Activated naive CD4-positive, alpha-beta T cell treated with anti-CD3 and anti-CD28 coated beads, Interleukin-2, amount 50 U/mL, for 72 hours (primary cell): ENCODE data around the gene BTBD19. TPM values are rescaled to one million over a fixed set of nuclear protein-coding genes. Genes with fewer than 3 reads are reported as not detected.
"Not testable (repeated sequence)": the region's sequence is repeated elsewhere in the genome, so short reads cannot be mapped to it uniquely, and the experiment has no call there.

Experiments
- ATAC-seq, 2 donors: fragments of 150-1000 bp; cut with Tn5 transposase; 2 replicates each; pipeline ENCODE4 v1.10.0; 2021; ENCODE audit warnings: mild to moderate bottlenecking in 2 of 2, moderate library complexity in 2 of 2
- DNase-seq, 2 donors: peaks; one replicate each; pipeline ENCODE4 v3.0.0; 2021 to 2022; ENCODE audit warnings: low spot score in 2 of 2
- H3K27ac Mint-ChIP-seq, 2 donors: one replicate each; pipeline ENCODE4 v1.8.0; 2022; ENCODE audit warnings: mild to moderate bottlenecking in 2 of 2, mixed read lengths in 2 of 2
- H3K36me3 Mint-ChIP-seq, 2 donors: one replicate each; pipeline ENCODE4 v1.8.0; 2022; ENCODE audit warnings: mixed read lengths in 2 of 2
- H3K9me3 Mint-ChIP-seq, 2 donors: one replicate each; pipeline ENCODE4 v1.8.0; 2022; ENCODE audit warnings: mixed read lengths in 2 of 2
- total RNA-seq, 2 donors: library from RNA; stranded (reverse); gene quantifications; one replicate each; pipeline ENCODE4 v1.2.3, GENCODE V29; 2022

BTBD19 gene
- total RNA-seq, result 10 to 100 TPM in 1 of 2 donors, 1 to 10 TPM in 1; 9.7 to 16.7 TPM

GRCh38 chr1:44808063-44808937 is at the start of gene BTBD19:
BTBD19 (plus strand) TSS chr1:44808523; CDS start chr1:44808821, 298 bp downstream.
- Mint-ChIP-seq H3K9me3 (no peaks in the 10 kb centered on the region), H3K36me3 (peaks cover 16 to 32% of the 10 kb centered on the region in 2 donors), H3K27ac (peak within 1 kb of the TSS; percentile 97 to 99)
- DNase-seq (peak in 1 of 2 donors; percentile 65), ATAC-seq (peak; percentile 39 to 66)

GRCh38 chr1:44759077-44759476 is 49.2 kb upstream of the BTBD19 start:
- ATAC-seq (no peak), DNase-seq (no peak)
- H3K27ac Mint-ChIP-seq, result no peak overlapping the region
- H3K9me3 Mint-ChIP-seq, result no peaks in the 10 kb centered on the region
- peaks cover 39 to 47% of the 10 kb centered on the region in 2 donors for H3K36me3 Mint-ChIP-seq

GRCh38 chr1:44760876-44761275 is 47.4 kb upstream of the BTBD19 start:
- H3K36me3 Mint-ChIP-seq, result peaks cover 34 to 42% of the 10 kb centered on the region in 2 donors
- no peak for DNase-seq

DNA sequence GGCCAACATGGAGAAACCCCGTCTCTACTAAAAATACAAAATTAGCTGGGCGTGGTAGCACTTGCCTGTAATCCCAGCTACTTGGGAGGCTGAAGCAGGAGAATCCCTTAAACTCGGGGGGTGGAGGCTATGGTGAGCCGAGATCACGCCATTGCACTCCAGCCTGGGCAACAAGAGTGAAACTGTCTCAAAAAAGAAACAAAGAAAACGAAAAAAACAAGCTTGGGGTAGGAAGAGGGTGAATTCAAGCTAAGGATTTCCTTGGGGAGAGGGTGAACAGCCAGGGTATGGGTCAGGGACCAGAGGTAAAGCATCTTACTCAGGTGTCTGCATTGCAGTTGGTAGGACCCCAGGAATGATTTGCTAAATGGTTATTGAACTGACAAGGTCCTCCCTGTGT is 41.9 kb upstream of the BTBD19 start:
- H3K9me3 Mint-ChIP-seq, ATAC-seq, DNase-seq: not testable (repeated sequence)
- peak overlapping the region in 1 of 2 donors; percentile 22 for H3K27ac Mint-ChIP-seq
- peaks cover 8 to 19% of the 10 kb centered on the region in 2 donors for H3K36me3 Mint-ChIP-seq

More at GRCh38 chr1:44760876-44761275, 47.4 kb upstream of the BTBD19 start:
- Mint-ChIP-seq H3K9me3 (no peaks in the 10 kb centered on the region), H3K27ac (peak overlapping the region; percentile 36 to 43)
- ATAC-seq, result no peak

DNA sequence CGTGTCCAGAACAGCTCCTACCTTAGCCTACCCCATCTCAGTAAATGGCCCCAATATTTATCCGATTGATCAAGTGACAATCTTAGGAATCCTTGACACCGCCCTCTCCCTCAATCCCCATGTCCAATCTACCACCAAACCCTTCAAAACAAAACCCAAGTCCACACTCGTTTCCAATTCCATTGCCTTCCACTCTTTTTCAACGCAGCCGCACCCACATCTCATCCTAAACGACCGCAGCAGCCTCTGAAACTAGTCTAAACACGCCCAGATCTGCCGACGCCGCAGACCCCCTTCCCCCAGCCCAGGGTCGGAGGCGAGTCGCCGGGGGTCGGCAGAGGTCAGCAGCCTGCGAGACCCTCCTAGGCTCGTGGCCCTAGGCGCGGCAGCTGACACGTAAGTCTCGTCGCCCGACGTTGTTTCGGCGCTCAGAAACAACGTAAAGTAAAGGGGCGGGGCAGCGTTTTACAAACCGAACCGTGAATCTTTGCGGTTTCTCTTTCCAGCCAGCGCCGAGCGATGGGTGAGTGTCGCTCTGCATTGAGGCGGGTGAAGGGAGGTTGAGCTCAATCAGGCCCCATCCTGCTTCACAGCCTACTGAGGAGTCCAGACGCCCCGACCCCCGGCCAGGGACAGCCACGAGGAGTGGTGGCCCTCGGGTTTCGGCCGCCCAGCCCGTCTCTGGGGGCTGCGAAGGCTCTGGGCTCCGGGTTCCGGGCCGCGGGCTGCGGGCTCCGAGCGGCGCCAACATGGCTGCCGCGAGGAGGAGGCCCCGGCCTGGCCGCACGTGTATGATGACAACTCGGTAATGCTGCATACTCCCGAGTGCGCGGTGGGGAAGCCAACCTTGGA is 33.0 kb upstream of the BTBD19 start, which contains the start of gene RPS8:
Gene RPS8, plus strand, starts transcription at position 463 of the 852 bp plus-strand sequence. Its CDS starts 57 bp downstream, at position 520.
- Mint-ChIP-seq H3K9me3 (no peaks in the 10 kb centered on the region), H3K27ac (peak within 1 kb of the TSS; percentile 93 to 97), H3K36me3 (peaks cover 47 to 58% of the 10 kb centered on the region in 2 donors)
- DNase-seq (peak; percentile 84 to 90), ATAC-seq (peak; percentile 83 to 88)

- peaks cover 49 to 66% of the 10 kb centered on the region in 2 donors for H3K36me3 Mint-ChIP-seq
- peak overlapping the region; percentile 93 to 97 for H3K27ac Mint-ChIP-seq
- H3K9me3 Mint-ChIP-seq, result no peaks in the 10 kb centered on the region
- ATAC-seq (peak; percentile 7 to 38), DNase-seq (peak in 1 of 2 donors; percentile 66)
These were observed 32.2 kb upstream of the BTBD19 start for GRCh38 chr1:44775930-44776729.

DNA sequence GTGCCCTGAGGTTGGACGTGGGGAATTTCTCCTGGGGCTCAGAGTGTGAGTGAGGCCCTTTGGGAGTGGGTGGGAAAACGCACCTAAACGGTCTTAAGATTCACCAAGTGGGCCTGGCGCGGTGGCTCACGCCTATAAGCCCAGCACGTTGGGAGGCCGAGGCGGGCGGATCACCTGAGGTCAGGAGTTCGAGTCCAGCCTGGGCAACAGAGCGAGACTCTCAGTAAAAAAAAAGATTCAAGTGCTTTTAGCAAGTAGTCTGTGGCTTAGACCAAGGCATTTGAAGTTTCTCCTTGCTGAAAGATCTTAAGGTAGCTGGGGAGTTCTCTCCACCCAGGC is 31.6 kb upstream of the BTBD19 start:
- ATAC-seq (no peak), DNase-seq (no peak)
- H3K9me3 Mint-ChIP-seq, result no peaks in the 10 kb centered on the region
- H3K27ac Mint-ChIP-seq, result peak overlapping the region; percentile 93 to 97
- peaks cover 49 to 72% of the 10 kb centered on the region in 2 donors for H3K36me3 Mint-ChIP-seq

DNA sequence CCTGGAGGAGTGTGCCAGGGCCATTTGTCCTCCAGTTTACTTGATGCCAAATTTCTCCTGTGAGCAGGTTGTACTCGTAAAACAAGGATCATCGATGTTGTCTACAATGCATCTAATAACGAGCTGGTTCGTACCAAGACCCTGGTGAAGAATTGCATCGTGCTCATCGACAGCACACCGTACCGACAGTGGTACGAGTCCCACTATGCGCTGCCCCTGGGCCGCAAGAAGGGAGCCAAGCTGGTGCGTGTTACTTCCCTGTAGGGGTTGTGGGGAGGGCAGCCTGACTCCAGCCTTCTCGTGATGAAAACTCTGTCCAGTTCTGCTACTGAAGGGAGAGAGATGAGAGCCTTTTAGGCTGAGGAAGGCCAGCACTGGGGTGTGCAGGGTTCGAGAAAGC is 30.8 kb upstream of the BTBD19 start:
- H3K27ac Mint-ChIP-seq, result peak overlapping the region; percentile 93 to 97
- H3K36me3 Mint-ChIP-seq, result peaks cover 49 to 73% of the 10 kb centered on the region in 2 donors
- ATAC-seq (no peak), DNase-seq (no peak)
- no peaks in the 10 kb centered on the region for H3K9me3 Mint-ChIP-seq

- H3K9me3 Mint-ChIP-seq, result no peaks in the 10 kb centered on the region
- DNase-seq (no peak), ATAC-seq (no peak)
- peaks cover 49 to 73% of the 10 kb centered on the region in 2 donors for H3K36me3 Mint-ChIP-seq
- H3K27ac Mint-ChIP-seq, result peak overlapping the region; percentile 93 to 97
These were observed 30.2 kb upstream of the BTBD19 start for GRCh38 chr1:44777969-44778635.

DNA sequence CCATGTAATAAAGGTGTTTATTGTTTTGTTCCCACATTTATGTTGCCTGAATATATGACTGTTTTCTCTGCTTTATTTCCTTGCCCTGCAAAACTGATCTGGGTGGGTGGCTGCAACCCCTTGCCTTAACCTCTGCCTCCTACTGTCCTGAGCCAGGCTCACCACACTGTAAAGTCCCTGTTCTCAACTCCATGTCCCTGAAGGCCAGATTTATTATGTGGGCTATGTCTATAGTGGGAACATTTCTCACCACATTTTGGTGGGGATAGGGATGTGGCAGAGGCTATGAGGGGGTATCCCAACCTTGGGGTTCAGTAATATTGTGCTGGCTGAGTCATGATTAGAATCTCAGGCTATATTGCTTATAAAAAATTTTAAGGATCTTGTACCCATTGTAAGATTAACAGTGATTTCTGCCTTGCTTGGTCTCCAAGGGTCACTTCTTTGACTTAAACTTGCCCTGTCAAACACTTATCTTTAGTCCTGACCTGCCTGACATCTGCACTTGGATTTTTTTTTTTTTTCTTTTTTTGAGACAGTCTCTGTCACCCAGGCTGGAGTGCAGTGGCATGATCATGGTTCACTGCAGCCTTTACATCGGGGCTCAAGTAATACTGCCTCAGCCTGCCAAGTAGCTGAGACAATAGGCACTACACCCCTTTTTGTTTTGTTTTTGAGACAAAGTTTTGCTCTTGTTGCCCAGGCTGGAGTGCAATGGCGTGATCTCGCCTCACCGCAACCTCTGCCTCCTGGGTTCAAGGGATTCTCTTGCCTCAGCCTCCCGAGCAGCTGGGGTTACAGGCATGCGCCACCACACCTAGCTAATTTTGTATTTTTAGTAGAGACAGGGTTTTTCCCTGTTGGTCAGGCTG is 29.4 kb upstream of the BTBD19 start:
- Mint-ChIP-seq H3K27ac (peak overlapping the region; percentile 19 to 60), H3K9me3 (no peaks in the 10 kb centered on the region), H3K36me3 (peaks cover 49 to 70% of the 10 kb centered on the region in 2 donors)
- ATAC-seq (no peak), DNase-seq (no peak)

DNA sequence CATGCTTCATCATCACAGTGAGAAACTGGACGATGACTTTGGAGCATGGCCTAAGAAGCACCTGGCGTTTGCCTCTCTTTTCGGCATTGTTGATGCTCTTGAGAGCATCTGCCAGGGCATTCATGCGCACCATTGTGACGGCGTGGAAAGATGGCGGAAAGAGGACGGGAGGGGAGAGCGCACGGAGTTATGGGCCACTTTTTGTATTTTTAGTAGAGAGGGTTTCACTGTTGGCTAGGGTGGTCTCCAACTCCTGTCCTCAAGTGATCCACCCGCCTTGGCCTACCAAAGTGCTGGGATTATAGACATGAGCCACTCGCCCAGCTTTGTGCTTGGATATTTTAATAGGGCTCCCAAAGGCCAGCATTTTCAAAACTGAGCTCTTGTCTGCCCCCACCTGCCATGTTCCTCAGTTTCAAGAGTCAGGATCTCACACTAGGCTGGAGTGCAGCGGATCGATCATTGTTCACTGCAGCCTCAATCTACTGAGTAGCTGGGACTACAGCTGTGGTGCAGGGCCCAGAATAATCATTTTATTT is 27.7 kb upstream of the BTBD19 start:
- DNase-seq (no peak), ATAC-seq (no peak)
- Mint-ChIP-seq H3K27ac (peak overlapping the region; percentile 35 to 65), H3K9me3 (no peaks in the 10 kb centered on the region), H3K36me3 (peaks cover 41 to 59% of the 10 kb centered on the region in 2 donors)

- peak overlapping the region in 1 of 2 donors; percentile 44 for H3K27ac Mint-ChIP-seq
- ATAC-seq, result no peak
- no peak for DNase-seq
- H3K36me3 Mint-ChIP-seq, result peaks cover 12 to 28% of the 10 kb centered on the region in 2 donors
- H3K9me3 Mint-ChIP-seq, result no peaks in the 10 kb centered on the region
These were observed 24.6 kb upstream of the BTBD19 start for GRCh38 chr1:44783697-44784093.

GRCh38 chr1:44784094-44785028 is 24.0 kb upstream of the BTBD19 start:
- no peaks in the 10 kb centered on the region for H3K9me3 Mint-ChIP-seq
- DNase-seq, result no peak
- peaks cover 5 to 22% of the 10 kb centered on the region in 2 donors for H3K36me3 Mint-ChIP-seq
- peak overlapping the region; percentile 44 to 77 for H3K27ac Mint-ChIP-seq
- peak; percentile 34 to 42 for ATAC-seq

DNA sequence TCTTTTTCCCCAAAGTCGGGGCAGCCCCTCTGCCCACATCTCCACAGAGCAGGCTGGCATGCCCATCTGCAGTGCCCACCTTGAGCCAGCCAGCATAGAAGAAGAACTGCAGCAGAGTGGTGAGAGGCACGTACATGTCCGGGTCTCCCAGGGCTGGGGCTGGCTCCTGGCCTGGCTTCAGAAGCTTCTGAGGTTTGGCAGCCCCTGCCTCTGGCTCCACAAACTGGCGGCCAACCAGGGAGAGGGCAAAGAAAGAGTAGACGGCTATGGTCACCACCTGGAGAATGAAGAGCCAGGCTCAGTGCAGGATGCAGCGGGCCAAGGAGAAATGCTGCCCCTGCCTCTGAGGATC is 23.3 kb upstream of the BTBD19 start:
- peak in 1 of 2 donors; percentile 15 for ATAC-seq
- H3K36me3 Mint-ChIP-seq, result peaks cover 5 to 18% of the 10 kb centered on the region in 2 donors

More for the DNA sequence above, 23.3 kb upstream of the BTBD19 start:
- H3K27ac Mint-ChIP-seq, result peak overlapping the region in 1 of 2 donors; percentile 77
- no peak for DNase-seq
- H3K9me3 Mint-ChIP-seq, result no peaks in the 10 kb centered on the region
